HFF-Myc (cell line): ENCODE results near the gene NLGN1.
A peak's percentile ranks its signal among the peaks of the same experiment; 100 is the strongest.

Experiments
- DNase-seq: peaks from one replicate; pipeline ENCODE4 v3.0.0-alpha.2; 2011; ENCODE audit warnings: low read depth; ENCODE audit errors: extremely low read depth
- H3K4me3 ChIP-seq: replicated peaks from 2 replicates; pipeline ENCODE4 v1.5.1; 2011; ENCODE audit warnings: low read depth, mild to moderate bottlenecking, control low read depth, low read length
- CTCF ChIP-seq: IDR thresholded peaks from 2 replicates; pipeline ENCODE4 v1.5.1; 2012; ENCODE audit warnings: mild to moderate bottlenecking, low read depth, low read length, control low read depth; ENCODE audit errors: missing control alignments

Gene NLGN1

DNA sequence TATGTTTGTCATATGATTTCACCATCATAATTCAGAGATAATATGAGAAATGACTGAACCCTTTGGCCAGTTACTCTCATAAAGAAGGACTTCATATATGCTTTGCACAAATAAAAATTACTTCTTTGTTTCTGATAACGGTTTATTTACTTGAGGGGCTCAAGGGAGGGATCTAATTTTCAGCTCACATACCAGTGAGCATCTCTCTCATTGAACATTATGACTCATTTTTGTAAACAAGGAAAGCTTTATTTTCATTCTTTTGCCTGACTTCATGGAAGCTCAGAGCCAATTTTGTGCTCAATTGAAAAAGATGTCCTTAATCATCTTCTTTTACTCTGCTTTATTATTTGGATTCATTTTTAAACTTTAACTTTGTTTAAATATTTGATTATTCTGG, 5.8 kb downstream of the NLGN1 start:
- H3K4me3 ChIP-seq: no peak overlapping the region
- DNase-seq: no peak

DNA sequence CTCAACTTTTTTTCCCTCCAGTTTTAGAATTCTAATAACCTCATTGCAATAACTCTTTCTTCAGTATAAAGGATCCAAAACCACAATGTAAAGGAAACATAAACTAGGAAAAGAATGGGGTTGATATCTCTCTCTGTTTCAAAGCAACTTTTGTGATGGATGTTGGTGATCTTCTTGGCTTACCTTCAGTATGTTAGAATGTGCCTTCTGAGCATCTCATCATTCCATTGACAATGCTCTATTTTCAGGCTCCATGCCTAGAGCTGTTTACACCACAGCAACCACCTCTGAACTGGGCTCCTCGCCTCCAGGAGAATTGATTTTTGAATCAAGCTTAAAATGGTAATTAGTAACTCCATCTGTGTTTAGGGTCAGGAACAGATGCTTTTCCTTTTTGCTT, 6.6 kb downstream of the NLGN1 start:
- TF ChIP-seq CTCF: no peak
- DNase-seq: no peak
- H3K4me3 ChIP-seq: no peak overlapping the region

More for the DNA sequence above, 5.8 kb downstream of the NLGN1 start:
- no peak for TF ChIP-seq CTCF

DNA sequence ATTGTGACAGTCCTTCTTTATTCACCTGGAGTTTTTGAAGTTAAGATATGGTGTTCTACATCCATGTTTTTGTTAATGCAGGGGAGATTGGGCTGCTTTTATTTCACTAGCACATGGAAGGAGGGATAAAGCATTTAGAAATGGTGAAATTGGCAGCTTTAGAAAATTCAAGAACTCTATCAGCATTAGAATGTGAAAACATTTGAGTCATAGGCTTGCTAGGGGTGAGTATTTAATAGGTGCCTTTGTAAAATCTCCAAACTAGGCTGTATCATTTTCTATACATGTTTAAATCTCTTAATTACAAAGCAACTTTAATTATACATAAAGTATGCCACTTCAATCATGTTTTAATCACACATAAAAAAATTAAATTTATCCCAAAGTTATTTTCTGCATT, 12.9 kb downstream of the NLGN1 start:
- DNase-seq: no peak
- H3K4me3 ChIP-seq: no peak overlapping the region
- no peak for TF ChIP-seq CTCF

DNA sequence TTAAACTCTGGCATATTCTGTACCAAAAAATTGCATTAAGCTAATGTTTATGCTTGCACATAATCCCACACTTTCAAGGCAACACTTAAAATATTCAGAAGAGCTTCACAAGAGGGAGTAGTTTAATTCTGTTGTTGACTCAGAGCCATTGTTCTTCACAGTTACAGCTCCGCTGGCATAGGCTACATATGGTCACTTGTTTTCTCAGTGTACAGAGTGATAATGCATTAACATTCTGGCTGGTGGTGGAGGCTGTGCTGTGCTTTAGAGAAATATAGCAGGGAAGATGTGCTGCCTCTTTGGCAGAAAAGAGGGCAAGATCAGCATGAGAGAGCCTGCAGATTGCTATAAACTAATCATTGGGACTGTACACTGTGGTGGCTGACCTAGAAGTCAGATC, 13.3 kb downstream of the NLGN1 start:
- TF ChIP-seq CTCF: no peak

GRCh38 chr3:173411375-173411973, 13.9 kb downstream of the NLGN1 start:
- peak; percentile 16 for TF ChIP-seq CTCF
- DNase-seq: no peak
- no peak overlapping the region for H3K4me3 ChIP-seq

More for the DNA sequence above, 13.3 kb downstream of the NLGN1 start:
- DNase-seq: no peak
- no peak overlapping the region for H3K4me3 ChIP-seq

DNA sequence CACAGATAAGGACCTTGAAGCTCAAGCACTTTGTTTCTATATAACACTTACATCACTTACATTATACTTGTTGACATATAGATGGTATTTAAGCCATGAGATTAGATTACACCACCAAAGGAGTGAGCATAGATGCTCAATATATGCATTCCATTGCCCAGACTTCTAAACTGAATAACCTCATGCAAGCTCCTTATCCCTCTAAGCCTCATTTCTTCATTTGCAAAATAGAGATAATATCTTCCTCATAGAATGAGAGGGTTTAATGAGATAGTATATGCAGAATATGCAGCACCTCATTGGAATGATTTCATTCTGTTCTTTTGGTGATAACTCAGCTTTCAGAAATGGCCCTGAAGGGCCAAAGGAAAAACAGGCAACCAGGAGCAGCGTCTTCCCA, 18.5 kb downstream of the NLGN1 start:
- H3K4me3 ChIP-seq: no peak overlapping the region
- no peak for DNase-seq
- TF ChIP-seq CTCF: no peak

DNA sequence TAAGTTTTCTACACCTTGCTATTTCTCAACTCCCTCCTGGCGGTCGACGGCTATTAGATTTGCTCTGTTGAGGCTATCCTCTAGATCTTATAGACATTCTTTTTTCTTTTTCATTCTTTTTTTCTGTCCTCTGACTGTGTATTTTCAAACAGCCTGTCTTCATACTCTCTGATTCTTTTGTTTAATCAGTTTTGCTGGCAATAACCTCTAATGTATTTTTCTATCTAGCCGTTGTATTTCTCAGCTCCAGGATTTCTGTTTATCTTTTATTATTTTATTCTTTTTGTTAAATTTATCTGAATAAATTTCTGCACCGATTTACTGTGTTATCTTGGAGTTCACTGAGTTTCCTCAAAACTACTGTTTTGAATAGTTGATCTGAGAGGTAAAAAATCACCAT, 31.5 kb downstream of the NLGN1 start:
- no peak for DNase-seq
- no peak for TF ChIP-seq CTCF
- no peak overlapping the region for H3K4me3 ChIP-seq
